H1 (cell line): ENCODE results near the gene ELAVL1. TPM values are rescaled to one million over a fixed set of nuclear protein-coding genes. Genes with fewer than 3 reads are reported as not detected.

Experiments
- CTCF ChIA-PET: fragments of 300-600 bp; sonication (Branson Sonifier 250); formaldehyde crosslinking; loops from one replicate; lab custom pipeline; 2021; ENCODE audit not compliant: partially characterized antibody; lab: Charles Lee
- POLR2A ChIA-PET: fragments of 300-600 bp; sonication (Branson Sonifier 250); formaldehyde crosslinking; loops from one replicate; lab custom pipeline; 2021; ENCODE audit warnings: inconsistent platforms; ENCODE audit not compliant: partially characterized antibody; lab: Charles Lee
- DNase-seq, 2 experiments: peaks; one replicate each; pipeline versions ENCODE4 v3.0.0 to v3.0.0-alpha.2; 2010 to 2022; ENCODE audit warnings: low spot score in 2 of 2, low read depth in 1 of 2, mixed read lengths in 1 of 2
- FAIRE-seq: peaks from 2 replicates; lab custom pipeline; 2011; peaks lifted over from hg19 to GRCh38; lab: Jason Lieb, UNC
- H2AFZ ChIP-seq: 2 replicates; pipeline ENCODE4 v1.8.1; 2012; ENCODE audit warnings: low read length, inconsistent platforms
- H2AK5ac ChIP-seq: 2 replicates; pipeline ENCODE4 v1.6.1; 2013; ENCODE audit warnings: low read depth, low read length
- H2BK120ac ChIP-seq: replicated peaks from 2 replicates; pipeline ENCODE3; 2013; ENCODE audit warnings: low read depth, low read length, inconsistent platforms
- H2BK12ac ChIP-seq: 2 replicates; pipeline ENCODE4 v1.6.1; 2013; ENCODE audit warnings: low read depth, low read length
- H2BK15ac ChIP-seq: 2 replicates; pipeline ENCODE4 v1.6.1; 2013; ENCODE audit warnings: low read length
- H2BK20ac ChIP-seq: 2 replicates; pipeline ENCODE4 v1.6.1; 2013; ENCODE audit warnings: low read length
- H2BK5ac ChIP-seq: 2 replicates; pipeline ENCODE4 v1.6.1; 2013; ENCODE audit warnings: low read depth, low read length
- H3K14ac ChIP-seq: 2 replicates; pipeline ENCODE4 v1.6.1; 2013; ENCODE audit warnings: inconsistent platforms; ENCODE audit not compliant: insufficient read length
- H3K18ac ChIP-seq: 2 replicates; pipeline ENCODE4 v1.6.1; 2013; ENCODE audit warnings: low read length; ENCODE audit errors: extremely low read depth
- H3K23ac ChIP-seq: 2 replicates; pipeline ENCODE4 v1.6.1; 2013; ENCODE audit warnings: inconsistent platforms; ENCODE audit not compliant: insufficient read length
- H3K23me2 ChIP-seq: 2 replicates; pipeline ENCODE4 v1.6.1; 2013; ENCODE audit warnings: low read depth, low read length
- H3K27ac ChIP-seq: 2 replicates; pipeline ENCODE4 v1.6.1; 2011; ENCODE audit warnings: low read depth, low read length, inconsistent platforms
- H3K27me3 ChIP-seq, 4 experiments: replicated peaks in 1 of 4; 1 replicate in 1 of 4; 2 replicates in 3 of 4; pipeline versions ENCODE4 v1.6.1 to v1.8.1; 2011 to 2013; ENCODE audit warnings: low read length in 3 of 4, mild to moderate bottlenecking in 3 of 4, inconsistent platforms in 2 of 4, mixed read lengths in 2 of 4, moderate library complexity in 1 of 4; ENCODE audit not compliant: control insufficient read depth in 3 of 4, insufficient read depth in 3 of 4; ENCODE audit errors: extremely low read depth in 1 of 4
- H3K36me3 ChIP-seq, 4 experiments: 2 replicates each; pipeline versions ENCODE4 v1.6.1 to v1.8.1; 2011 to 2013; ENCODE audit warnings: mild to moderate bottlenecking in 4 of 4, low read length in 3 of 4, moderate library complexity in 2 of 4, control low read depth in 1 of 4, inconsistent platforms in 1 of 4; ENCODE audit not compliant: insufficient read depth in 4 of 4, control insufficient read depth in 2 of 4
- H3K4ac ChIP-seq: replicated peaks from 2 replicates; pipeline ENCODE3; 2013; ENCODE audit warnings: low read length, low read depth, mixed read lengths, inconsistent platforms; ENCODE audit not compliant: insufficient read length
- H3K4me1 ChIP-seq, 4 experiments: replicated peaks in 1 of 4; 1 replicate in 1 of 4; 2 replicates in 3 of 4; pipeline versions ENCODE4 v1.6.1 to v1.8.1; 2011 to 2013; ENCODE audit warnings: low read length in 3 of 4, inconsistent platforms in 2 of 4, mixed read lengths in 1 of 4; ENCODE audit not compliant: insufficient read depth in 4 of 4, control insufficient read depth in 3 of 4
- H3K4me2 ChIP-seq, 2 experiments: 2 replicates each; pipeline versions ENCODE4 v1.6.1 to v1.8.1; 2011 to 2013; ENCODE audit warnings: low read depth in 2 of 2, low read length in 2 of 2, control low read depth in 1 of 2, inconsistent platforms in 1 of 2, mild to moderate bottlenecking in 1 of 2; ENCODE audit not compliant: insufficient read depth in 1 of 2
- H3K4me3 ChIP-seq, 4 experiments: fragments of 200-600, 300-600 bp in 1 of 4; sonication (generic), shearing (Covaris generic), sonication (Bioruptor Twin) in 1 of 4; 2 replicates each; pipeline versions ENCODE4 v1.5.1 to v1.8.1; 2011 to 2016; ENCODE audit warnings: low read length in 4 of 4, low read depth in 3 of 4, control low read depth in 2 of 4, inconsistent platforms in 2 of 4, mild to moderate bottlenecking in 2 of 4, mixed read lengths in 1 of 4, moderate library complexity in 1 of 4; ENCODE audit not compliant: insufficient read depth in 2 of 4; ENCODE audit errors: extremely low read depth in 1 of 4
- H3K56ac ChIP-seq: replicated peaks from 2 replicates; pipeline ENCODE3; 2013; ENCODE audit warnings: low read depth, mild to moderate bottlenecking, mixed read lengths, low read length, inconsistent platforms; ENCODE audit not compliant: insufficient read length
- H3K79me1 ChIP-seq: 2 replicates; pipeline ENCODE4 v1.6.1; 2013; ENCODE audit warnings: low read depth, low read length, control low read depth
- H3K79me2 ChIP-seq, 2 experiments: 2 replicates each; pipeline versions ENCODE4 v1.6.1 to v1.8.1; 2012 to 2013; ENCODE audit warnings: low read length in 2 of 2, mild to moderate bottlenecking in 2 of 2, inconsistent platforms in 1 of 2; ENCODE audit not compliant: insufficient read depth in 2 of 2, control insufficient read depth in 1 of 2
- H3K9ac ChIP-seq, 4 experiments: replicated peaks in 1 of 4; 1 replicate in 1 of 4; 2 replicates in 3 of 4; pipeline versions ENCODE4 v1.6.1 to v1.8.1; 2011 to 2013; ENCODE audit warnings: low read depth in 3 of 4, low read length in 3 of 4, control low read depth in 2 of 4, mild to moderate bottlenecking in 2 of 4, moderate library complexity in 2 of 4, inconsistent platforms in 1 of 4; ENCODE audit errors: extremely low read depth in 1 of 4
- H3K9me3 ChIP-seq, 2 experiments: 2 replicates each; pipeline versions ENCODE4 v1.6.1 to v1.8.1; 2012 to 2013; ENCODE audit warnings: mild to moderate bottlenecking in 2 of 2, moderate library complexity in 2 of 2, control low read depth in 1 of 2, inconsistent platforms in 1 of 2, low read depth in 1 of 2, low read length in 1 of 2, mixed read lengths in 1 of 2; ENCODE audit not compliant: insufficient read depth in 2 of 2
- H4K20me1 ChIP-seq, 2 experiments: replicated peaks in 1 of 2; 2 replicates each; pipeline versions ENCODE3 to v1.8.1; 2011 to 2013; ENCODE audit warnings: inconsistent platforms in 2 of 2, low read length in 2 of 2, mild to moderate bottlenecking in 1 of 2; ENCODE audit not compliant: insufficient read depth in 2 of 2, control insufficient read depth in 1 of 2
- H4K5ac ChIP-seq: 2 replicates; pipeline ENCODE4 v1.6.1; 2013; ENCODE audit warnings: low read length, low read depth, mixed read lengths, inconsistent platforms; ENCODE audit not compliant: insufficient read length
- H4K8ac ChIP-seq: 2 replicates; pipeline ENCODE4 v1.8.0; 2013; ENCODE audit warnings: mild to moderate bottlenecking, moderate library complexity, low read length, inconsistent platforms; ENCODE audit not compliant: insufficient read depth; ENCODE audit errors: extremely low read depth
- H4K91ac ChIP-seq: replicated peaks from 2 replicates; pipeline ENCODE3; 2013; ENCODE audit warnings: low read length, mixed read lengths, inconsistent platforms; ENCODE audit not compliant: insufficient read length
- ASH2L ChIP-seq: fragments of 200-600, 300-600 bp; sonication (generic); IDR thresholded peaks from one replicate; pipeline ENCODE4 v1.7.1; 2017; ENCODE audit warnings: low read length
- BCL11A ChIP-seq, 2 experiments: IDR thresholded peaks; one replicate each; pipeline ENCODE4 v1.6.1; 2011; ENCODE audit warnings: low read depth in 2 of 2, low read length in 2 of 2, mild to moderate bottlenecking in 2 of 2
- CEBPB ChIP-seq: IDR thresholded peaks from 2 replicates; pipeline ENCODE4 v1.6.1; 2012; ENCODE audit warnings: low read depth, low read length
- FOSL1 ChIP-seq: IDR thresholded peaks from 2 replicates; pipeline ENCODE4 v1.6.1; 2011; ENCODE audit warnings: mild to moderate bottlenecking, low read depth, low read length, moderate library complexity; ENCODE audit not compliant: insufficient read depth
- GABPA ChIP-seq: IDR thresholded peaks from 2 replicates; pipeline ENCODE4 v1.6.1; 2011; ENCODE audit warnings: mild to moderate bottlenecking, low read length, moderate library complexity, borderline replicate concordance; ENCODE audit not compliant: insufficient read depth
- JUND ChIP-seq: IDR thresholded peaks from 2 replicates; pipeline ENCODE4 v1.6.1; 2011; ENCODE audit warnings: mild to moderate bottlenecking, improper control_type of control experiment, low read length
- KDM1A ChIP-seq: fragments of 200-600, 300-600 bp; sonication (generic); IDR thresholded peaks from 2 replicates; pipeline ENCODE4 v1.7.1; 2016; ENCODE audit warnings: mild to moderate bottlenecking, low read length, borderline replicate concordance
- KDM4A ChIP-seq: IDR thresholded peaks from one replicate; pipeline ENCODE4 v1.7.1; 2012; ENCODE audit warnings: low read depth, mild to moderate bottlenecking, moderate library complexity, low read length, inconsistent platforms; ENCODE audit not compliant: severe bottlenecking
- NRF1 ChIP-seq: IDR thresholded peaks from 2 replicates; pipeline ENCODE4 v1.6.1; 2011; ENCODE audit warnings: mild to moderate bottlenecking, low read depth, low read length, improper control_type of control experiment
- PHF8 ChIP-seq: fragments of 200-600 bp; sonication (generic); conservative IDR thresholded peaks from 2 replicates; pipeline ENCODE4 v1.7.1; 2012; ENCODE audit warnings: low read depth, mild to moderate bottlenecking, inconsistent platforms, low read length, moderate library complexity
- SIRT6 ChIP-seq: IDR thresholded peaks from one replicate; pipeline ENCODE4 v1.7.1; 2012; ENCODE audit warnings: low read length, inconsistent platforms
- SUZ12 ChIP-seq: fragments of 200-600 bp; sonication (generic); IDR thresholded peaks from 2 replicates; pipeline ENCODE4 v1.6.1; 2012; ENCODE audit warnings: mild to moderate bottlenecking, inconsistent platforms, low read length, moderate library complexity, mixed read lengths
- WGBS, 2 experiments: shearing (Covaris generic) in 1 of 2; methylation state at CpG; one replicate each; pipeline versions ENCODE4 v1.1.6 to v1.1.7; 2013 to 2015; ENCODE audit warnings: low lambda C conversion rate in 2 of 2, mixed read lengths in 2 of 2, inconsistent platforms in 1 of 2, low coverage in 1 of 2, missing lambda C conversion rate in 1 of 2; ENCODE audit not compliant: insufficient replicate concordance in 2 of 2, insufficient coverage in 1 of 2, insufficient read length in 1 of 2; ENCODE audit errors: extremely low coverage in 1 of 2, missing lambda C conversion rate in 1 of 2; 5-methylcytosine and 5-hydroxymethylcytosine counted together
- polyA plus RNA-seq, 7 experiments: library from polyadenylated mRNA; depleted of rRNA in 3 of 7; stranded (reverse) in 5 of 7; unstranded in 2 of 7; fragments of >200 nt in 5 of 7; fragments of 200-250 nt in 2 of 7; gene quantifications; 1 replicate in 5 of 7; 2 replicates in 1 of 7; 4 replicates in 1 of 7; pipeline versions ENCODE4 v1.2.1 to v1.2.3, GENCODE V29; 2011 to 2013; ENCODE audit warnings: missing spikeins in 2 of 7, mixed read lengths in 2 of 7
- total RNA-seq: library from RNA; stranded (reverse); fragmentation: NEBNext Ultra II Directional; extraction: Animal tissue kit (Norgen Biotek cat#: 25700); gene quantifications from 2 replicates; pipeline ENCODE4 v1.2.1, GENCODE V29; 2021
- TF ChIP-seq, protein P1 (sequence below): IDR thresholded peaks from 2 replicates; pipeline ENCODE4 v1.6.1; 2012; ENCODE audit warnings: inconsistent platforms

Gene ELAVL1
- total and polyA plus RNA-seq, 2 of the 8 experiments (the other 6 are each of a cell fraction or from before 2014, with no cell fraction given): 56.7 to 163 TPM

DNA sequence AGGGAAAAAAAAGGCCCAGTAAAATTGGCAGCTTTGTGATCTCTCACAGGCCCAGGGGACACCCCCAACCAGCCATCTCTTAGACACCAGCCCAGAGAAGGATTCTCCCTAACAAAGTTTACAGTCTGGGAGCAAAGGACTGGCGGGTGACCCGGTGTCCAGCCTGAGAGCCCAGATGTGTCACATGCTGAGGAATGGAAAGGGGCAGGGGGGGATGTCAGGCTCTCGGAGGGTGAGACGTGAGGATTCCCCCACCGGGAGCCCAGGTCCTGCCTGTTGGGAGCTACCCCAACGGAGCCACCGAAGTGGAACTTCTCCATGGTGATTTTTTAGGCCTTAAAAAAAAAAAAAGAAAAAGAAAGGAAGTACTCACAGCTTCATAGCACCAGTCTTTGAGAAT is 74.7 kb downstream of the ELAVL1 start:
- Histone ChIP-seq H3K56ac (no peak overlapping the region), H4K8ac (no peak overlapping the region), H3K18ac (no peak overlapping the region), H3K4me2 (no peak overlapping the region), H3K9ac (no peak overlapping the region), H3K23me2 (peaks cover 2% of the 10 kb centered on the region; the same call in 1 of the 2 replicates), H3K9me3 (no peaks in the 10 kb centered on the region), H2BK20ac (no peak overlapping the region), H3K4me1 (peaks cover 0 to 5% (median 2%) of the 10 kb centered on the region in 4 experiments; a peak in 5 of 7 replicates), H3K14ac (no peak overlapping the region), H2BK5ac (no peak overlapping the region), H2BK15ac (no peak overlapping the region), H2BK12ac (no peak overlapping the region), H4K91ac (no peak overlapping the region), H3K79me1 (no peaks in the 10 kb centered on the region), H2BK120ac (no peak overlapping the region), H3K79me2 (no peaks in the 10 kb centered on the region), H4K20me1 (peaks cover 9 to 19% of the 10 kb centered on the region in 2 experiments), H3K4me3 (no peak overlapping the region), H3K27ac (no peak overlapping the region), H3K36me3 (peaks cover 23 to 52% (median 45%) of the 10 kb centered on the region in 4 experiments), H3K27me3 (no peaks in the 10 kb centered on the region), H2AFZ (no peak overlapping the region), H2AK5ac (no peak overlapping the region), H3K4ac (no peak overlapping the region), H4K5ac (no peak overlapping the region), H3K23ac (no peak overlapping the region)
- 84% methylated on average over 7 of the region's 7 CpGs; no CpG with 5 or more reads in 1 of the 2 experiments for WGBS, 2 experiments
- POLR2A ChIA-PET: interaction anchor here (1.3 to 10.4 kb wide), 5 partner anchors 10 to 191 kb away, joined by 3 to 205 read pairs (median 5); partner anchors contain the start of genes SNAPC2 and TIMM44
- FAIRE-seq (no peak), DNase-seq (no peak)
- CTCF ChIA-PET: interaction anchor here (0.5 to 4.1 kb wide), 5 partner anchors 11 to 237 kb away, joined by 3 to 28 read pairs (median 5); partner anchors contain the start of genes SNAPC2 and TIMM44
- no peak for TF ChIP-seq SUZ12
- TF ChIP-seq NRF1: no peak
- no peak for TF ChIP-seq SIRT6
- no peak for TF ChIP-seq PHF8
- no peak for TF ChIP-seq ASH2L
- TF ChIP-seq, protein P1, sequence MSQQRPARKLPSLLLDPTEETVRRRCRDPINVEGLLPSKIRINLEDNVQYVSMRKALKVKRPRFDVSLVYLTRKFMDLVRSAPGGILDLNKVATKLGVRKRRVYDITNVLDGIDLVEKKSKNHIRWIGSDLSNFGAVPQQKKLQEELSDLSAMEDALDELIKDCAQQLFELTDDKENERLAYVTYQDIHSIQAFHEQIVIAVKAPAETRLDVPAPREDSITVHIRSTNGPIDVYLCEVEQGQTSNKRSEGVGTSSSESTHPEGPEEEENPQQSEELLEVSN: no peak
- TF ChIP-seq GABPA: no peak
- no peak for TF ChIP-seq KDM1A
- no peak for TF ChIP-seq BCL11A (IDR thresholded peaks at IDR 0.05; ENCODE audit: low read depth in 2 of 2, low read length in 2 of 2)
- no peak for TF ChIP-seq FOSL1
- no peak for TF ChIP-seq KDM4A
- TF ChIP-seq CEBPB: no peak
- no peak for TF ChIP-seq JUND
